H1 (cell line): ENCODE measurements around the gene GPR65. TPM values are rescaled to one million over a fixed set of nuclear protein-coding genes. Genes with fewer than 3 reads are reported as not detected.
A peak's percentile ranks its signal among the peaks of the same experiment; 100 is the strongest.

Experiments used
- CBX5 ChIP-seq: fragments of 300-800, 300-1000 bp; sonication (generic); IDR thresholded peaks from 2 replicates; pipeline ENCODE4 v1.7.1; 2016; ENCODE audit warnings: antibody characterized with exemption, low read length, low read depth
- CEBPB ChIP-seq: IDR thresholded peaks from 2 replicates; pipeline ENCODE4 v1.6.1; 2012; ENCODE audit warnings: low read depth, low read length
- EGR1 ChIP-seq: IDR thresholded peaks from 2 replicates; pipeline ENCODE4 v1.6.1; 2011; ENCODE audit warnings: low read depth, low read length, borderline replicate concordance
- HDAC6 ChIP-seq: IDR thresholded peaks from one replicate; pipeline ENCODE4 v1.7.1; 2012; ENCODE audit warnings: low read depth, mild to moderate bottlenecking, inconsistent platforms, low read length, moderate library complexity
- JUND ChIP-seq: IDR thresholded peaks from 2 replicates; pipeline ENCODE4 v1.6.1; 2011; ENCODE audit warnings: mild to moderate bottlenecking, improper control_type of control experiment, low read length
- KDM1A ChIP-seq: fragments of 200-600, 300-600 bp; sonication (generic); IDR thresholded peaks from 2 replicates; pipeline ENCODE4 v1.7.1; 2016; ENCODE audit warnings: mild to moderate bottlenecking, low read length, borderline replicate concordance
- NRF1 ChIP-seq: IDR thresholded peaks from 2 replicates; pipeline ENCODE4 v1.6.1; 2011; ENCODE audit warnings: mild to moderate bottlenecking, low read depth, low read length, improper control_type of control experiment
- PHF8 ChIP-seq: fragments of 200-600 bp; sonication (generic); conservative IDR thresholded peaks from 2 replicates; pipeline ENCODE4 v1.7.1; 2012; ENCODE audit warnings: low read depth, mild to moderate bottlenecking, inconsistent platforms, low read length, moderate library complexity
- POLR2A ChIP-seq, 2 experiments: IDR thresholded peaks; 1 replicate in 1 of 2; 2 replicates in 1 of 2; pipeline ENCODE4 v1.6.1; 2011; ENCODE audit warnings: low read depth in 2 of 2, low read length in 2 of 2, mild to moderate bottlenecking in 2 of 2; ENCODE audit errors: control extremely low read depth in 1 of 2
- POLR2AphosphoS5 ChIP-seq: IDR thresholded peaks from 2 replicates; pipeline ENCODE4 v1.6.1; 2011; ENCODE audit warnings: low read depth, low read length
- SP1 ChIP-seq: IDR thresholded peaks from 2 replicates; pipeline ENCODE4 v1.6.1; 2011; ENCODE audit warnings: low read depth, low read length
- SP2 ChIP-seq: IDR thresholded peaks from 2 replicates; pipeline ENCODE4 v1.6.1; 2012; ENCODE audit warnings: mild to moderate bottlenecking, low read length, inconsistent platforms
- SRF ChIP-seq: IDR thresholded peaks from 2 replicates; pipeline ENCODE4 v1.6.1; 2011; ENCODE audit warnings: mild to moderate bottlenecking, low read depth, low read length, moderate library complexity
- TAF1 ChIP-seq: IDR thresholded peaks from 2 replicates; pipeline ENCODE4 v1.6.1; 2011; ENCODE audit warnings: mild to moderate bottlenecking, low read depth, low read length
- TCF12 ChIP-seq: IDR thresholded peaks from 2 replicates; pipeline ENCODE4 v1.6.1; 2011; ENCODE audit warnings: low read depth, mild to moderate bottlenecking, low read length
- TEAD4 ChIP-seq: IDR thresholded peaks from 2 replicates; pipeline ENCODE4 v1.6.1; 2012; ENCODE audit warnings: low read depth, low read length, inconsistent platforms, mixed read lengths
- YY1 ChIP-seq: IDR thresholded peaks from 2 replicates; pipeline ENCODE4 v1.6.1; 2011; ENCODE audit warnings: low read depth, mild to moderate bottlenecking, low read length
- ZNF274 ChIP-seq: IDR thresholded peaks from 2 replicates; pipeline ENCODE4 v1.7.0; 2012; ENCODE audit warnings: low read length, borderline replicate concordance; ENCODE audit errors: extremely low read depth
- polyA plus RNA-seq, 7 experiments: library from polyadenylated mRNA; depleted of rRNA in 3 of 7; stranded (reverse) in 5 of 7; unstranded in 2 of 7; fragments of >200 nt in 5 of 7; fragments of 200-250 nt in 2 of 7; gene quantifications; 1 replicate in 5 of 7; 2 replicates in 1 of 7; 4 replicates in 1 of 7; pipeline versions ENCODE4 v1.2.1 to v1.2.3, GENCODE V29; 2011 to 2013; ENCODE audit warnings: missing spikeins in 2 of 7, mixed read lengths in 2 of 7
- total RNA-seq: library from RNA; stranded (reverse); fragmentation: NEBNext Ultra II Directional; extraction: Animal tissue kit (Norgen Biotek cat#: 25700); gene quantifications from 2 replicates; pipeline ENCODE4 v1.2.1, GENCODE V29; 2021
- TF ChIP-seq, protein P1 (sequence below): IDR thresholded peaks from 2 replicates; pipeline ENCODE4 v1.6.1; 2012; ENCODE audit warnings: inconsistent platforms
- TF ChIP-seq, protein P2 (sequence below): IDR thresholded peaks from 2 replicates; pipeline ENCODE4 v1.6.1; 2011; ENCODE audit warnings: low read depth, mild to moderate bottlenecking, low read length; ENCODE audit not compliant: insufficient read depth
- TF ChIP-seq, protein P3 (sequence below): IDR thresholded peaks from 2 replicates; pipeline ENCODE4 v1.6.1; 2011; ENCODE audit warnings: low read length, improper control_type of control experiment
- TF ChIP-seq, protein P4 (sequence below): IDR thresholded peaks from 2 replicates; pipeline ENCODE4 v1.6.1; 2012; ENCODE audit warnings: low read length, inconsistent platforms

GPR65 gene
- total and polyA plus RNA-seq, 2 of the 8 experiments (the other 6 are each of a cell fraction or from before 2014, with no cell fraction given), result not detected

DNA sequence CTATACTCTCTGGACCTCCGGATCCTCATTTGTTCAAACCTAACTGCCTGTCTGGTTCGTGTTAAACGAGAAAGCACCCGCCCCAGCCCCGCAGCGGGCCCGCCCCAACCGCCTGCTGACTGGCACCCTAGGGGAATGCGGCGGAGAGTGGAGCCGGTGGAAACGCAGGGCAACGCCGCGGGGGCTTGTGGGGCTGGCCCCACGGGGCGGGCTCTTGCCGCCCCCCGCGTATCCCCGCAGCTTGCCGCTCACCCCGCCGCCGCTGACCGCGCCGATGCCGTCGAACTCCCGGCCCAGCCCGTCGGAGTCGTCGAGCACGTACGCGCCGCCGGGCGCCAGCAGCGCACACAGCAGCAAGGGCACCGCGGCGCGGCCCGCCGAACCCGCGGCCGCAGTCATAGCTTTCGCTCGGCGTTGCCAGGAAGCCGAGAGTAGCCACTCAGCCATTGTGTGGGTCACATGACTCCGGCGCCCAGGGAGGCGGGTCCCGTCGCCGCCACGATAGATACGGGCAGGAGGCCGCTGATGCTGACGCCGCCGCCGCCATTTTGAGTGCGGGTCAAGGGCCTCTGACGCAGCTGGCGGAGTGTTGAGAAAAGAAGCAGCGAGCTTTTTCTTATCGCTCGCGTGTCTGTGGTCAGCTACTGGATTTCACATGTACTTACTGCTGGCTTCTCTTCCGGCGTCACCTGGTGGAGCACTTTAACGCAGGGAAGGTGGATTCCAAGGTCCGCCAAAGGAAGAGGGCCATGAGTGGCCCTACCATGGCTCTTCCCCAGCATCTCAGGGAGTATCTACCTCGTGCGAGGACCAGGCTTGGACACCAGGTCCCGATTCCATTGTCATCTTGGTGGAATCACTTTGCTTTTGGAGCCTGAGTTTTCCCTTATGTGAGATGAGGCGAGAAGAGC lies 12.0 kb upstream of the GPR65 start, which contains the start of gene GALC (continued):
- TF ChIP-seq TAF1 (peak; percentile 79), SRF (no peak), TCF12 (no peak), YY1 (peak; percentile 99), NRF1 (no peak), EGR1 (no peak), CEBPB (no peak), KDM1A (no peak), HDAC6 (no peak), JUND (no peak), TEAD4 (no peak), POLR2A (IDR thresholded peaks at IDR 0.05; ENCODE audit: control extremely low read depth in 1 of 2, low read depth in 2 of 2, low read length in 2 of 2) (peak in 1 of 2 experiments; percentile 79; a peak in 2 of 3 replicates), PHF8 (peak; percentile 59; the same call in 1 of the 2 replicates), CBX5 (no peak), POLR2AphosphoS5 (peak; percentile 53), SP2 (no peak), SP1 (no peak), ZNF274 (no peak)
- TF ChIP-seq, protein P1, sequence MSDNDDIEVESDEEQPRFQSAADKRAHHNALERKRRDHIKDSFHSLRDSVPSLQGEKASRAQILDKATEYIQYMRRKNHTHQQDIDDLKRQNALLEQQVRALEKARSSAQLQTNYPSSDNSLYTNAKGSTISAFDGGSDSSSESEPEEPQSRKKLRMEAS, result peak; percentile 93
- TF ChIP-seq, protein P2, sequence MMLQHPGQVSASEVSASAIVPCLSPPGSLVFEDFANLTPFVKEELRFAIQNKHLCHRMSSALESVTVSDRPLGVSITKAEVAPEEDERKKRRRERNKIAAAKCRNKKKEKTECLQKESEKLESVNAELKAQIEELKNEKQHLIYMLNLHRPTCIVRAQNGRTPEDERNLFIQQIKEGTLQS, result 0 out of 2 replicates have a peak, but pooled peaks have one; percentile 40
- TF ChIP-seq, protein P3, sequence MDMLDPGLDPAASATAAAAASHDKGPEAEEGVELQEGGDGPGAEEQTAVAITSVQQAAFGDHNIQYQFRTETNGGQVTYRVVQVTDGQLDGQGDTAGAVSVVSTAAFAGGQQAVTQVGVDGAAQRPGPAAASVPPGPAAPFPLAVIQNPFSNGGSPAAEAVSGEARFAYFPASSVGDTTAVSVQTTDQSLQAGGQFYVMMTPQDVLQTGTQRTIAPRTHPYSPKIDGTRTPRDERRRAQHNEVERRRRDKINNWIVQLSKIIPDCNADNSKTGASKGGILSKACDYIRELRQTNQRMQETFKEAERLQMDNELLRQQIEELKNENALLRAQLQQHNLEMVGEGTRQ, result peak; percentile 89
- TF ChIP-seq, protein P4, sequence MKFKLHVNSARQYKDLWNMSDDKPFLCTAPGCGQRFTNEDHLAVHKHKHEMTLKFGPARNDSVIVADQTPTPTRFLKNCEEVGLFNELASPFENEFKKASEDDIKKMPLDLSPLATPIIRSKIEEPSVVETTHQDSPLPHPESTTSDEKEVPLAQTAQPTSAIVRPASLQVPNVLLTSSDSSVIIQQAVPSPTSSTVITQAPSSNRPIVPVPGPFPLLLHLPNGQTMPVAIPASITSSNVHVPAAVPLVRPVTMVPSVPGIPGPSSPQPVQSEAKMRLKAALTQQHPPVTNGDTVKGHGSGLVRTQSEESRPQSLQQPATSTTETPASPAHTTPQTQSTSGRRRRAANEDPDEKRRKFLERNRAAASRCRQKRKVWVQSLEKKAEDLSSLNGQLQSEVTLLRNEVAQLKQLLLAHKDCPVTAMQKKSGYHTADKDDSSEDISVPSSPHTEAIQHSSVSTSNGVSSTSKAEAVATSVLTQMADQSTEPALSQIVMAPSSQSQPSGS, result no peak
